SJCRH30 (cell line): Measurements from ENCODE around the gene ZC3H8. TPM values are rescaled to one million over a fixed set of nuclear protein-coding genes. Genes with fewer than 3 reads are reported as not detected.

Experiments used
- DNase-seq, 2 experiments: peaks; one replicate each; pipeline ENCODE4 v3.0.0-alpha.2; 2015 to 2020
- H3K27ac ChIP-seq: fragments of 250-450 bp; sonication (Bioruptor Pico); 2 replicates; pipeline ENCODE4 v1.5.1; 2020; ENCODE audit warnings: mild to moderate bottlenecking, moderate library complexity
- H3K27me3 ChIP-seq: fragments of 250-450 bp; sonication (Bioruptor Pico); 2 replicates; pipeline ENCODE4 v1.5.1; 2020; ENCODE audit warnings: mild to moderate bottlenecking, moderate library complexity
- H3K36me3 ChIP-seq: fragments of 250-450 bp; sonication (Bioruptor Pico); 2 replicates; pipeline ENCODE4 v1.5.1; 2020; ENCODE audit warnings: mild to moderate bottlenecking, moderate library complexity
- H3K4me1 ChIP-seq: fragments of 250-450 bp; sonication (Bioruptor Pico); 2 replicates; pipeline ENCODE4 v1.5.1; 2020; ENCODE audit warnings: mild to moderate bottlenecking, moderate library complexity
- H3K4me3 ChIP-seq: fragments of 250-450 bp; sonication (Bioruptor Pico); 2 replicates; pipeline ENCODE4 v1.5.1; 2020; ENCODE audit warnings: mild to moderate bottlenecking, moderate library complexity
- H3K9me3 ChIP-seq: fragments of 250-450 bp; sonication (Bioruptor Pico); replicated peaks from 2 replicates; pipeline ENCODE4 v1.5.1; 2020; ENCODE audit warnings: mild to moderate bottlenecking, moderate library complexity
- total RNA-seq: library from RNA; depleted of rRNA; stranded (reverse); fragments of >200 nt; shearing (Covaris generic); gene quantifications from 2 replicates; pipeline ENCODE4 v1.2.3, GENCODE V29; 2014; rRNA removed

ZC3H8 gene
- total RNA-seq, 1 experiment from 2014 or later, result 24.1 TPM

DNA sequence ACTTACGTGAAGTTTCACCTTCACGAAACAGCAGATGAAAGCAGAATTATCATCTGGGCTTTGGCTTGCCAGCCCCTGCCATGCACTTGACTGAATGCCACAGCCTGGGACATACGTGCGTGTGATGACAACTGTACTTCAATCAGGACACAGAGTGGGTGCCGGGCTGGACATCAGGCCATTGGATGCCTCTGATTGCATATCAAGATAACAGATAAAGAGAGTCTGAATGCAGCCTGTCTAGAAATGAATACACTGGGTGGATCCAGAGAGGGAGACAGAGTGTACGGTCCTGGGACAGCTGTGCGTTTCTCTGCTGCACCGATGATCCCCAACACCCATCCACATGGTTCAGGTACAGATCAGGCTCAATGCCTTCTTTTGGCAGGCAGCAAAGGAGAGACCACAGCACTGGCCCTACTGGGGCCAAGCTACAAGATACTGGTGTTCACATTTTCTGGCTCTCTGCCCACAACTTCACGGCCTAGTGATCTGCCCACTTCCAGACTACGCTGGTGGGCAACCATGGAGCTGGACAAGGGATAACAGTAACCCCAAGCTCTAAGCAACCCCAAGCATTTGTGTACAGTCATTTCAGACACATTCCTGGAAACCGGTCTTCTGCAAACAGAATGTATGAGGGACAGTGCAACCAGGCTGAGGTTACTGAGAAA is 81.1 kb downstream of the ZC3H8 start:
- H3K9me3 ChIP-seq, result no peaks in the 10 kb centered on the region
- DNase-seq, result peak; percentile 25 to 50
- no peak overlapping the region for H3K4me3 ChIP-seq
- H3K36me3 ChIP-seq, result no peaks in the 10 kb centered on the region
- no peaks in the 10 kb centered on the region for H3K27me3 ChIP-seq
- H3K4me1 ChIP-seq, result peaks cover 6% of the 10 kb centered on the region
- no peak overlapping the region for H3K27ac ChIP-seq

GRCh38 chr2:112170495-112170894 is 84.3 kb downstream of the ZC3H8 start:
- Histone ChIP-seq H3K36me3 (no peaks in the 10 kb centered on the region), H3K27ac (no peak overlapping the region), H3K27me3 (no peaks in the 10 kb centered on the region), H3K4me1 (peaks cover 6% of the 10 kb centered on the region), H3K4me3 (no peak overlapping the region), H3K9me3 (no peaks in the 10 kb centered on the region)
- no peak for DNase-seq

DNA sequence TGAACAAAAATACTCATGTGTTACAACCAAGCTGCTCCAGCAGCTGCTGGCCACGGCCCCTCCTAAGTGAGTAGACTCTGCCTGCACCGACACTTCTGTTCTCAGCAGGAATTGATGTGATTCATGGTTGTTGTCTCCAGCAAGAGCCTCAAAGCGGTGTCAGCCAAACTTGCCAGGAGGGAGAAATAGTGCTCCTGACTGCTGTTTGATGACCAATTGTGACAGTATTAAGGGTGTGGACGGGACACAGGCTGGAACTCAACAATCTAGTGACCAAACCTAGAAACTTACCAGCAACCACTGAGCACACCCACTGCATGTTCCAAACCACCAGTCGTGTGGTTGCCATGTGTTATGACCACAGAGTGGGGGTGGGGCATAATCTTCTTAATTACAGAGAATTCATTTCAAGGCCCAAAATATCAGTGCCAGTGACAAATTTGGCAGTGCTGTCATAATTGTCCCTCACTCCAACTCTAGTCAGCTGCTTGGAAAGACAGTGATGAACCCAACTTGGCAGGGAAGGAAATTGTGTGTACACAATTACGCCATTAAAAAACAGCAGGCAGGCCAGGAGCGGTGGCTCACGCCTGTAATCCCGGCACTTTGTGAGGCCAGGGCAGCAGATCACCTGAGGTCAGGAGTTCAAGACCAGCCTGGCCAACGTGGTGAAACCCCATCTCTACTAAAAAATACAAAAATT is 86.3 kb downstream of the ZC3H8 start:
- H3K27me3 ChIP-seq, result no peaks in the 10 kb centered on the region
- no peaks in the 10 kb centered on the region for H3K9me3 ChIP-seq
- no peak for DNase-seq
- H3K4me1 ChIP-seq, result no peaks in the 10 kb centered on the region
- H3K4me3 ChIP-seq, result no peak overlapping the region
- no peaks in the 10 kb centered on the region for H3K36me3 ChIP-seq
- no peak overlapping the region for H3K27ac ChIP-seq

DNA sequence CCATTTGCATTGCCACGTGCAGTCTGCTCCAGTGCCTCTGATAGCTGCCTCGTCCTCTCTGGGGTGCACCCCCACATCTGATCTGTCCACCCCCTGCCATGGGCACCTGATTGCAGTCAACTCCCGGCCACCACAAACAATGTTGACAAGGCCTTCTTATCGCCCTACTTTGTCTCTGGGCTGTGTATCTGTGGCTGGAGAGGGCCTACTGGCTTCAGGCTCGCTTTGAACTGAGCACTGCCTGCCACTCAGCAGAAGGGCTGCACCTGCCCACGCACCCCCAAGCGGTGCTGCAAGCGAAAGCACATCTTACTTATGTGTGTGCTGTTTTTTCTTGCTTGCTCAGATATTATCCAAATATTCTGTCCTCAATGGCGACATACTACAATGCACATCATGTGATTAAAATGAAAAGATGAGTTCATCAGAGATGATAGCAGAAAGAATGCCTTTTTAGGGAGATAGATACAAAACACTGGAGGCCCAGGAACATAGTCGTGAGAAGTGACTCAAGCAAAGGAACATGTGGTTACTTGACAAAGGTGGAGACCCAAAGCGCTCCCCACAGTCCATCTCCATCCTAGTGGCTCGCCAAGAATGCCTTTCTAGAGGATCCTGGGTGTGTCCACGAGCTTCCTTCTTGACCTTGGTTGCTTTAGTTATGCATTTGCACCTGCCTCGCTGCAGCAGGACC is 87.9 kb downstream of the ZC3H8 start:
- Histone ChIP-seq H3K27me3 (no peaks in the 10 kb centered on the region), H3K4me3 (no peak overlapping the region), H3K9me3 (no peaks in the 10 kb centered on the region), H3K36me3 (no peaks in the 10 kb centered on the region), H3K27ac (no peak overlapping the region), H3K4me1 (no peaks in the 10 kb centered on the region)
- DNase-seq, result no peak

GRCh38 chr2:112165296-112165695 is 89.5 kb downstream of the ZC3H8 start:
- DNase-seq, result no peak
- no peak overlapping the region for H3K27ac ChIP-seq
- H3K4me3 ChIP-seq, result no peak overlapping the region
- H3K4me1 ChIP-seq, result no peaks in the 10 kb centered on the region
- H3K27me3 ChIP-seq, result no peaks in the 10 kb centered on the region
- no peaks in the 10 kb centered on the region for H3K36me3 ChIP-seq
- H3K9me3 ChIP-seq, result no peaks in the 10 kb centered on the region

DNA sequence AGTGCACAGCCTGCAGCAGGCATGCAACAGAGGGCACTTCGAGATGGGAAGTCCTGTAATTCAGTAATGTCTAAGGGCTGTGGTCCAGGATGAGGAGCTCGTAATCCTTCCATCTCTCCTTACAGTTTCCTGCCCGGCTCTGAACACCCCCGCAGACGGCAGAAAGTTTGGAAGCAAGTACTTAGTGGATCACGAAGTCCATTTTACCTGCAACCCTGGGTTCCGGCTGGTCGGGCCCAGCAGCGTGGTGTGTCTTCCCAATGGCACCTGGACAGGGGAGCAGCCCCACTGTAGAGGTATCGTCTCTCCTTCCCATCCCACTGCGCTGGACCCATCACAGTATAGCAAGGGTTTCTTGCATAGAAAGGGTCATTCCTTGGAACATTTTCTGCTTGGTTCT is 90.0 kb downstream of the ZC3H8 start:
- H3K36me3 ChIP-seq, result no peaks in the 10 kb centered on the region
- H3K4me3 ChIP-seq, result no peak overlapping the region
- no peak overlapping the region for H3K27ac ChIP-seq
- H3K4me1 ChIP-seq, result no peaks in the 10 kb centered on the region
- no peaks in the 10 kb centered on the region for H3K9me3 ChIP-seq
- H3K27me3 ChIP-seq, result no peaks in the 10 kb centered on the region
- DNase-seq, result no peak

DNA sequence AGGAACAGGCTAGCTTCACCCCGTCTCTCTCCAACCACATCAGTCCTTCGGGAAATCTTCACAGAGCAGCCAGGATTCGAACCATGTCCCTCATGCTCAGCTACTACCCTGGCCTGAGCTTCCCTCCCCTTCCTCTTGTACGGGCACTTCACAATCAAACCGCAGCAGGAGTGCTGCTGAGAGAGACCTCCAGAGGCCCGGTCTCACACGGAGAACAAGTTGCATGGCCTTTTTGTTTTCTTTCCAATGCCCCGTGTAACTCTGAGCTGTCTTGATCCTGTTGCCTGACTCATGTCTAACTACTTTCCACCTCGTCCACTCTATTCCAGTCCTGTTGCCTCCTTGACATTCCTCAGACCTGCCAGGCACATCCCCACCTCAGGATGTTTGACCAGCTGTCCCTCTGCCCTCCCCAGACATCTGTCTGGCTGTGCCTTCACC is 91.3 kb downstream of the ZC3H8 start:
- H3K9me3 ChIP-seq, result no peaks in the 10 kb centered on the region
- no peaks in the 10 kb centered on the region for H3K27me3 ChIP-seq
- no peak for DNase-seq
- H3K36me3 ChIP-seq, result no peaks in the 10 kb centered on the region
- no peak overlapping the region for H3K27ac ChIP-seq
- H3K4me1 ChIP-seq, result no peaks in the 10 kb centered on the region
- no peak overlapping the region for H3K4me3 ChIP-seq

GRCh38 chr2:112162956-112163355 is 91.9 kb downstream of the ZC3H8 start:
- H3K4me3 ChIP-seq, result no peak overlapping the region
- H3K9me3 ChIP-seq, result no peaks in the 10 kb centered on the region
- no peaks in the 10 kb centered on the region for H3K36me3 ChIP-seq
- H3K4me1 ChIP-seq, result no peaks in the 10 kb centered on the region
- no peaks in the 10 kb centered on the region for H3K27me3 ChIP-seq
- H3K27ac ChIP-seq, result no peak overlapping the region
- DNase-seq, result no peak

- no peak overlapping the region for H3K4me3 ChIP-seq
- DNase-seq, result no peak
- H3K4me1 ChIP-seq, result no peaks in the 10 kb centered on the region
- no peaks in the 10 kb centered on the region for H3K9me3 ChIP-seq
- no peak overlapping the region for H3K27ac ChIP-seq
- no peaks in the 10 kb centered on the region for H3K27me3 ChIP-seq
- H3K36me3 ChIP-seq, result no peaks in the 10 kb centered on the region
These were observed 92.5 kb downstream of the ZC3H8 start for GRCh38 chr2:112162341-112162740.

Other genes starting within 250 kb of the ZC3H8 start
- gene TMEM87B, start 199.8 kb downstream of the ZC3H8 start, total RNA-seq, result 6.9 and 9.1 TPM in 2 replicates
- 0.04 TPM in 1 of 2 replicates, not detected in the other for gene FBLN7, start 116.7 kb downstream of the ZC3H8 start, total RNA-seq
- gene ZC3H6, start 20.6 kb upstream of the ZC3H8 start, total RNA-seq, result 1.4 and 1.6 TPM in 2 replicates
- 2.9 and 5.5 TPM in 2 replicates for gene RGPD8, start 178.6 kb upstream of the ZC3H8 start, total RNA-seq
- gene TTL, start 227.1 kb upstream of the ZC3H8 start, total RNA-seq, result 78.4 and 81.6 TPM in 2 replicates